B cell (primary cell): ENCODE results near the gene ERVV-1. TPM values are rescaled to one million over a fixed set of nuclear protein-coding genes. Genes with fewer than 3 reads are reported as not detected.

Experiments
- ATAC-seq: fragments of 200-7000 bp; cut with Tn5 transposase; one replicate; pipeline ENCODE4 v1.10.0; 2021; ENCODE audit warnings: low read depth, mild to moderate bottlenecking, moderate number of reproducible peaks, moderate library complexity
- CTCF ChIA-PET: fragments of 350-600 bp; sonication (Branson Sonifier 250); formaldehyde crosslinking; loops from one replicate; lab custom pipeline; 2021; ENCODE audit warnings: antibody characterized with exemption, inconsistent platforms; lab: Charles Lee
- POLR2A ChIA-PET: fragments of 350-600 bp; sonication (Branson Sonifier 250); formaldehyde crosslinking; loops from one replicate; lab custom pipeline; 2021; ENCODE audit warnings: antibody characterized with exemption; lab: Charles Lee
- DNase-seq: peaks from one replicate; pipeline ENCODE4 v3.0.0; 2013
- H2AFZ ChIP-seq: 2 replicates; pipeline ENCODE4 v1.6.1; 2012; ENCODE audit warnings: mild to moderate bottlenecking, low read depth, low read length; ENCODE audit not compliant: insufficient read depth, poor library complexity, severe bottlenecking
- H3K27ac ChIP-seq, 2 donors: 1 replicate in 1 of 2; 2 replicates in 1 of 2; pipeline ENCODE4 v1.5.1; 2012 to 2013; ENCODE audit warnings: low read length in 2 of 2, mild to moderate bottlenecking in 2 of 2, moderate library complexity in 1 of 2
- H3K27me3 ChIP-seq, 4 experiments: fragments of 200-600 bp in 1 of 4; sonication (generic) in 1 of 4; replicated peaks in 1 of 4; 1 replicate in 2 of 4; 2 replicates in 2 of 4; pipeline versions ENCODE4 v1.6.1 to v1.7.0; 2013 to 2016; ENCODE audit warnings: low read length in 3 of 4, mild to moderate bottlenecking in 2 of 4, mixed read lengths in 1 of 4, moderate library complexity in 1 of 4; ENCODE audit not compliant: insufficient read depth in 4 of 4, control insufficient read depth in 3 of 4; ENCODE audit errors: control extremely low read depth in 1 of 4
- H3K36me3 ChIP-seq, 2 experiments: replicated peaks in 1 of 2; 1 replicate in 1 of 2; 2 replicates in 1 of 2; pipeline versions ENCODE4 v1.6.1 to v1.7.1; 2013; ENCODE audit warnings: low read length in 1 of 2; ENCODE audit not compliant: insufficient read depth in 2 of 2, control insufficient read depth in 1 of 2; ENCODE audit errors: control extremely low read depth in 1 of 2, extremely low read depth in 1 of 2
- H3K4me1 ChIP-seq, 2 donors: fragments of 200-600 bp in 1 of 2; sonication (generic) in 1 of 2; 1 replicate in 1 of 2; 2 replicates in 1 of 2; pipeline versions ENCODE4 v1.5.1 to v1.6.1; 2013 to 2017; ENCODE audit warnings: low read length in 2 of 2; ENCODE audit not compliant: control insufficient read depth in 2 of 2, insufficient read depth in 2 of 2
- H3K4me2 ChIP-seq: replicated peaks from 2 replicates; pipeline ENCODE3; 2012; ENCODE audit warnings: mild to moderate bottlenecking, low read depth, low read length; ENCODE audit not compliant: poor library complexity, severe bottlenecking
- H3K4me3 ChIP-seq, 5 experiments: fragments of 200-600 bp in 1 of 5; sonication (generic) in 1 of 5; 1 replicate in 3 of 5; 2 replicates in 2 of 5; pipeline versions ENCODE4 v1.5.1 to v1.7.0; 2011 to 2016; ENCODE audit warnings: low read length in 4 of 5, mild to moderate bottlenecking in 4 of 5, low read depth in 2 of 5, control low read depth in 1 of 5, moderate library complexity in 1 of 5; ENCODE audit not compliant: insufficient read depth in 1 of 5; ENCODE audit errors: control extremely low read depth in 1 of 5, extremely low read depth in 1 of 5
- H3K79me2 ChIP-seq: fragments of 200-600 bp; sonication (generic); one replicate; pipeline ENCODE4 v1.6.0; 2016; ENCODE audit warnings: low read length; ENCODE audit not compliant: control insufficient read depth, insufficient read depth
- H3K9ac ChIP-seq: fragments of 200-600 bp; sonication (generic); 2 replicates; pipeline ENCODE4 v1.6.1; 2017; ENCODE audit warnings: mild to moderate bottlenecking, low read length, moderate library complexity
- H3K9me3 ChIP-seq, 3 donors: one replicate each; pipeline versions ENCODE4 v1.6.1 to v1.7.1; 2013; ENCODE audit warnings: low read length in 2 of 3; ENCODE audit not compliant: control insufficient read depth in 2 of 3, insufficient read depth in 1 of 3; ENCODE audit errors: control extremely low read depth in 1 of 3
- H4K20me1 ChIP-seq: 2 replicates; pipeline ENCODE4 v1.6.0; 2012; ENCODE audit warnings: mild to moderate bottlenecking, low read length; ENCODE audit not compliant: insufficient read depth, control insufficient read depth, poor library complexity, severe bottlenecking
- H3K27ac Mint-ChIP-seq: one replicate; pipeline ENCODE4 v1.8.0; 2021; ENCODE audit warnings: mixed read lengths
- H3K27me3 Mint-ChIP-seq: one replicate; pipeline ENCODE4 v1.8.0; 2021; ENCODE audit warnings: mixed read lengths
- H3K4me1 Mint-ChIP-seq: one replicate; pipeline ENCODE4 v1.8.0; 2021; ENCODE audit warnings: mixed read lengths
- H3K4me3 Mint-ChIP-seq: one replicate; pipeline ENCODE4 v1.8.0; 2021; ENCODE audit warnings: mixed read lengths
- H3K9me3 Mint-ChIP-seq: one replicate; pipeline ENCODE4 v1.8.0; 2022; ENCODE audit warnings: mixed read lengths; ENCODE audit not compliant: insufficient read depth
- CTCF ChIP-seq: fragments of 200-600 bp; IDR thresholded peaks from one replicate; pipeline ENCODE4 v1.8.0; 2022; ENCODE audit warnings: antibody characterized with exemption, mild to moderate bottlenecking
- EZH2 ChIP-seq: IDR thresholded peaks from 2 replicates; pipeline ENCODE4 v1.6.1; 2012; ENCODE audit warnings: borderline replicate concordance, low read depth, mild to moderate bottlenecking, moderate library complexity, low read length; ENCODE audit not compliant: insufficient read depth, poor library complexity, severe bottlenecking
- WGBS: methylation state at CpG from one replicate; pipeline ENCODE4 v1.1.5; 2013; ENCODE audit warnings: missing lambda C conversion rate; ENCODE audit not compliant: insufficient coverage; 5-methylcytosine and 5-hydroxymethylcytosine counted together
- intact Hi-C: fragments of 100-400 bp; cut with micrococcal nuclease; formaldehyde crosslinking; loops from one replicate; pipeline ENCODE4 v1.10.0; 2022
- polyA plus RNA-seq: library from polyadenylated mRNA; depleted of rRNA; stranded (reverse); fragments of >200 nt; gene quantifications from 2 replicates; pipeline ENCODE4 v1.2.3, GENCODE V29; 2012
- total RNA-seq, 2 donors: library from RNA; stranded (reverse); fragments of 120-200 nt in 1 of 2; gene quantifications; 1 replicate in 1 of 2; 2 replicates in 1 of 2; pipeline versions ENCODE4 v1.2.3 to v1.2.4, GENCODE V29; 2013 to 2022

The ERVV-1 gene
- total and polyA plus RNA-seq, 2 donors (not counting 1 experiment from before 2014, with no cell fraction given): 0.49 TPM; not detected in 1

GRCh38 chr19:53034054-53034453 is 20.3 kb downstream of the ERVV-1 start:
- CTCF ChIA-PET: interaction anchor here (0.7 kb wide), 1 partner anchor 183 kb away, joined by 3 read pairs; no protein-coding TSS in a partner anchor
- H3K4me3 Mint-ChIP-seq: no peak overlapping the region
- DNase-seq (no peak), ATAC-seq (no peak)
- peaks cover 10% of the 10 kb centered on the region for H3K27me3 Mint-ChIP-seq
- H3K9me3 Mint-ChIP-seq: peaks cover 20% of the 10 kb centered on the region
- Histone ChIP-seq H3K27me3 (peaks cover 0 to 12% (median 0%) of the 10 kb centered on the region in 4 experiments), H3K27ac (no peak overlapping the region), H3K4me3 (no peak overlapping the region), H2AFZ (no peak overlapping the region), H3K79me2 (no peaks in the 10 kb centered on the region), H3K36me3 (no peaks in the 10 kb centered on the region), H3K4me2 (no peak overlapping the region), H3K4me1 (peaks cover 0 to 3% of the 10 kb centered on the region in 2 donors), H3K9ac (no peak overlapping the region), H4K20me1 (no peaks in the 10 kb centered on the region), H3K9me3 (peaks cover 0 to 49% (median 13%) of the 10 kb centered on the region in 3 donors)
- TF ChIP-seq CTCF (no peak), EZH2 (no peak)
- H3K27ac Mint-ChIP-seq: no peak overlapping the region
- no peaks in the 10 kb centered on the region for H3K4me1 Mint-ChIP-seq
- WGBS: no CpG with 5 or more reads among the region's 2 CpGs
- POLR2A ChIA-PET: no interaction called here
- intact Hi-C loops: no loop called here

- H3K27me3 ChIP-seq: peaks cover 0 to 12% (median 0%) of the 10 kb centered on the region in 4 experiments
- H3K9me3 Mint-ChIP-seq: peaks cover 16% of the 10 kb centered on the region
- no peak overlapping the region for H3K27ac ChIP-seq
- POLR2A ChIA-PET: no interaction called here
- peaks cover 10% of the 10 kb centered on the region for H3K27me3 Mint-ChIP-seq
- 59% methylated on average over 3 of the region's 4 CpGs for WGBS
- CTCF ChIA-PET: no interaction called here
- H3K9me3 ChIP-seq: peaks cover 0 to 48% (median 15%) of the 10 kb centered on the region in 3 donors
- ATAC-seq (no peak), DNase-seq (no peak)
- no peaks in the 10 kb centered on the region for H4K20me1 ChIP-seq
- H3K79me2 ChIP-seq: no peaks in the 10 kb centered on the region
- no peak overlapping the region for H3K4me2 ChIP-seq
- intact Hi-C loops: no loop called here
- H3K4me3 ChIP-seq: no peak overlapping the region
- H3K36me3 ChIP-seq: no peaks in the 10 kb centered on the region
- no peak overlapping the region for H2AFZ ChIP-seq
- H3K4me1 ChIP-seq: peaks cover 0 to 3% of the 10 kb centered on the region in 2 donors
- no peak overlapping the region for H3K9ac ChIP-seq
- no peaks in the 10 kb centered on the region for H3K4me1 Mint-ChIP-seq
- TF ChIP-seq EZH2 (no peak), CTCF (no peak)
- H3K27ac Mint-ChIP-seq: no peak overlapping the region
- H3K4me3 Mint-ChIP-seq: no peak overlapping the region
These were observed 21.4 kb downstream of the ERVV-1 start for GRCh38 chr19:53034948-53035675.
